ENCODE data around the gene ZBTB20.
A peak's percentile ranks its signal among the peaks of the same experiment; 100 is the strongest.

ZBTB20 gene

GRCh38 chr3:114393367-114394072 lies 753.6 kb downstream of the ZBTB20 start:
- H3K4me3 ChIP-seq (ENCODE audit: control insufficient read depth, low read depth, low read length): no peak overlapping the region
- no peak for TF ChIP-seq CTCF (IDR thresholded peaks at IDR 0.05; ENCODE audit: control insufficient read depth, insufficient read depth, low read depth, low read length, missing control alignments)
- DNase-seq (ENCODE audit: low read depth): no peak

GRCh38 chr3:114392831-114393230 lies 754.3 kb downstream of the ZBTB20 start:
- no peak for DNase-seq (ENCODE audit: low read depth)
- no peak for TF ChIP-seq CTCF (IDR thresholded peaks at IDR 0.05; ENCODE audit: control insufficient read depth, insufficient read depth, low read depth, low read length, missing control alignments)
- no peak overlapping the region for H3K4me3 ChIP-seq (ENCODE audit: control insufficient read depth, low read depth, low read length)

GRCh38 chr3:114389156-114389555 lies 757.9 kb downstream of the ZBTB20 start:
- no peak overlapping the region for H3K4me3 ChIP-seq (ENCODE audit: control insufficient read depth, low read depth, low read length)
- DNase-seq (ENCODE audit: low read depth): no peak
- no peak for TF ChIP-seq CTCF (IDR thresholded peaks at IDR 0.05; ENCODE audit: control insufficient read depth, insufficient read depth, low read depth, low read length, missing control alignments)

GRCh38 chr3:114384558-114384903 lies 762.6 kb downstream of the ZBTB20 start:
- TF ChIP-seq CTCF (IDR thresholded peaks at IDR 0.05; ENCODE audit: control insufficient read depth, insufficient read depth, low read depth, low read length, missing control alignments): no peak
- no peak for DNase-seq (ENCODE audit: low read depth)
- peak overlapping the region; percentile 33 for H3K4me3 ChIP-seq (ENCODE audit: control insufficient read depth, low read depth, low read length)

- peak; percentile 97 for TF ChIP-seq CTCF (IDR thresholded peaks at IDR 0.05; ENCODE audit: control insufficient read depth, insufficient read depth, low read depth, low read length, missing control alignments)
- peak; percentile 59 for DNase-seq (ENCODE audit: low read depth)
- peak overlapping the region; percentile 33 for H3K4me3 ChIP-seq (ENCODE audit: control insufficient read depth, low read depth, low read length)
These were observed 763.1 kb downstream of the ZBTB20 start for GRCh38 chr3:114383875-114384557.

GRCh38 chr3:114380233-114380651 lies 766.8 kb downstream of the ZBTB20 start:
- H3K4me3 ChIP-seq (ENCODE audit: control insufficient read depth, low read depth, low read length): no peak overlapping the region
- DNase-seq (ENCODE audit: low read depth): peak; percentile 61
- no peak for TF ChIP-seq CTCF (IDR thresholded peaks at IDR 0.05; ENCODE audit: control insufficient read depth, insufficient read depth, low read depth, low read length, missing control alignments)
